T-cell (primary cell): Measurements from ENCODE around the gene TM9SF2. TPM values are rescaled to one million over a fixed set of nuclear protein-coding genes. Genes with fewer than 3 reads are reported as not detected.
"Not testable (repeated sequence)": the region's sequence is repeated elsewhere in the genome, so short reads cannot be mapped to it uniquely, and the experiment has no call there.

ENCODE experiments used
- ATAC-seq, 4 experiments: fragments of 200-7000 bp in 3 of 4; fragments of 150-1000 bp in 1 of 4; cut with Tn5 transposase; replicated peaks in 1 of 4; 1 replicate in 3 of 4; 2 replicates in 1 of 4; pipeline ENCODE4 v1.10.0; 2021; ENCODE audit warnings: moderate library complexity in 3 of 4, mild to moderate bottlenecking in 2 of 4, moderate number of reproducible peaks in 1 of 4
- CTCF ChIA-PET, 2 donors: fragments of 300-600 bp; sonication (Branson Sonifier 250); formaldehyde crosslinking; loops; one replicate each; lab custom pipeline; 2022; ENCODE audit warnings: antibody characterized with exemption in 2 of 2; lab: Charles Lee
- POLR2A ChIA-PET, 2 donors: fragments of 300-600 bp; sonication (Branson Sonifier 250); formaldehyde crosslinking; loops; one replicate each; lab custom pipeline; 2022; ENCODE audit warnings: antibody characterized with exemption in 2 of 2; lab: Charles Lee
- DNase-seq, 35 experiments: peaks; one replicate each; pipeline versions ENCODE4 v3.0.0 to v3.0.0-alpha.2; 2013 to 2023
- H3K27ac ChIP-seq: one replicate; pipeline ENCODE4 v1.5.1; 2013; ENCODE audit warnings: low read length
- H3K27me3 ChIP-seq, 2 experiments: replicated peaks in 1 of 2; 1 replicate in 1 of 2; 2 replicates in 1 of 2; pipeline versions ENCODE4 v1.6.1 to v1.7.0; 2013; ENCODE audit warnings: low read length in 1 of 2, mixed read lengths in 1 of 2; ENCODE audit not compliant: control insufficient read depth in 2 of 2, insufficient read depth in 2 of 2; ENCODE audit errors: extremely low read depth in 1 of 2
- H3K36me3 ChIP-seq, 2 donors: 1 replicate in 1 of 2; 2 replicates in 1 of 2; pipeline versions ENCODE4 v1.6.1 to v1.7.0; 2013; ENCODE audit warnings: low read length in 1 of 2; ENCODE audit not compliant: control insufficient read depth in 2 of 2, insufficient read depth in 1 of 2; ENCODE audit errors: extremely low read depth in 1 of 2
- H3K4me1 ChIP-seq, 2 experiments: 1 replicate in 1 of 2; 2 replicates in 1 of 2; pipeline versions ENCODE4 v1.6.1 to v1.7.0; 2013; ENCODE audit warnings: low read length in 2 of 2, mixed read lengths in 1 of 2; ENCODE audit not compliant: insufficient read depth in 2 of 2, control insufficient read depth in 1 of 2; ENCODE audit errors: extremely low read depth in 1 of 2
- H3K4me3 ChIP-seq, 2 donors: 1 replicate in 1 of 2; 2 replicates in 1 of 2; pipeline versions ENCODE4 v1.5.1 to v1.7.0; 2013; ENCODE audit warnings: mild to moderate bottlenecking in 2 of 2, low read length in 1 of 2, moderate library complexity in 1 of 2; ENCODE audit not compliant: control insufficient read depth in 1 of 2; ENCODE audit errors: extremely low read depth in 1 of 2
- H3K9me3 ChIP-seq: 2 replicates; pipeline ENCODE4 v1.7.0; 2013
- H3K27ac Mint-ChIP-seq, 2 donors: one replicate each; pipeline ENCODE4 v1.8.0; 2020 to 2021; ENCODE audit warnings: mild to moderate bottlenecking in 2 of 2, mixed read lengths in 2 of 2
- H3K27me3 Mint-ChIP-seq, 2 donors: one replicate each; pipeline ENCODE4 v1.8.0; 2021 to 2022; ENCODE audit warnings: mixed read lengths in 2 of 2
- H3K36me3 Mint-ChIP-seq: one replicate; pipeline ENCODE4 v1.8.0; 2021; ENCODE audit warnings: mixed read lengths
- H3K4me1 Mint-ChIP-seq, 3 donors: one replicate each; pipeline ENCODE4 v1.8.0; 2020 to 2022; ENCODE audit warnings: mixed read lengths in 3 of 3, mild to moderate bottlenecking in 1 of 3
- H3K4me3 Mint-ChIP-seq, 3 donors: one replicate each; pipeline ENCODE4 v1.8.0; 2020 to 2022; ENCODE audit warnings: mild to moderate bottlenecking in 3 of 3, mixed read lengths in 3 of 3, moderate library complexity in 3 of 3
- H3K9me3 Mint-ChIP-seq, 3 donors: one replicate each; pipeline ENCODE4 v1.8.0; 2020 to 2022; ENCODE audit warnings: mixed read lengths in 3 of 3
- WGBS: methylation state at CpG from one replicate; pipeline ENCODE4 v1.1.5; 2013; ENCODE audit warnings: missing lambda C conversion rate; ENCODE audit not compliant: insufficient coverage; 5-methylcytosine and 5-hydroxymethylcytosine counted together
- total RNA-seq, 35 experiments: library from RNA in 6 of 35; stranded (reverse) in 6 of 35; fragments of 120-200 nt in 1 of 35; gene quantifications; one replicate each; pipeline versions ENCODE4 v1.2.1 to v1.2.4 and lab custom pipeline; 2013 to 2026

Gene TM9SF2
- total RNA-seq, 5 donors from 2014 or later (not counting 1 experiment from before 2014, with no cell fraction given), result 43.2 to 54.0 (median 48.8) TPM

- peaks cover 6 to 16% (median 8%) of the 10 kb centered on the region in 3 donors for H3K4me1 Mint-ChIP-seq
- H3K36me3 ChIP-seq, result peaks cover 5 to 19% of the 10 kb centered on the region in 2 donors
- H3K9me3 Mint-ChIP-seq, result peaks cover 0 to 10% (median 9%) of the 10 kb centered on the region in 3 donors
- ChIA-PET CTCF (no interaction called here), POLR2A (no interaction called here)
- no peak for DNase-seq
- H3K36me3 Mint-ChIP-seq, result peaks cover 23% of the 10 kb centered on the region
- 76% methylated on average over 36 of the region's 37 CpGs for WGBS
- H3K4me3 ChIP-seq, result peak overlapping the region in 1 of 2 donors; percentile 30
- H3K4me1 ChIP-seq, result peaks cover 0 to 6% of the 10 kb centered on the region in 2 experiments
- H3K27me3 Mint-ChIP-seq, result no peaks in the 10 kb centered on the region
- H3K27me3 ChIP-seq, result no peaks in the 10 kb centered on the region
- H3K27ac ChIP-seq, result no peak overlapping the region
- peak overlapping the region in 1 of 2 donors; percentile 60 for H3K27ac Mint-ChIP-seq
- peak overlapping the region; percentile 45 to 79 (median 66) for H3K4me3 Mint-ChIP-seq
- no peaks in the 10 kb centered on the region for H3K9me3 ChIP-seq
- ATAC-seq, result peak in 2 of 4 experiments; percentile 23 to 51
Measured at GRCh38 chr13:99566125-99567083, 65.1 kb downstream of the TM9SF2 start.

DNA sequence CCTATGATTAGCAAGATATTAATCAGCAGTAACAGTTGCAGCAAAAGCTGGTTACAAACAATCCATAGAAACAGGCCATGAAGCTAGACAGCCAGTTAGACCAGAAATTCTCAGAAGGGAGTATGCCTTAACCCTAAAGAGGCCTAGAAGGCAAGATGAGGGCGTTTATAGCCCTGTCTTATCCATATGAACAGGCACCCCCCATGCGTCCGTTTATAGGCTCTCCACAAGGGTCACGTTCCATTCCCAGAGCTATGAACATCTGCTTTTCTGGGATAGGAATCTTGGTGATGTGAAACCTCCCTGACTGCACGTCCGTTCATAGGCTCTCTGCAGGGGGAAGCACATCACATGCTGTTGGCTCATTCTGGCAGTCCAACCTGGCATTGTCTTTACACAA is 67.6 kb downstream of the TM9SF2 start:
- H3K27me3 ChIP-seq, ATAC-seq, POLR2A ChIA-PET, H3K9me3 Mint-ChIP-seq, H3K27me3 Mint-ChIP-seq, CTCF ChIA-PET, H3K4me3 Mint-ChIP-seq, H3K4me1 ChIP-seq, H3K4me3 ChIP-seq, H3K27ac Mint-ChIP-seq, H3K36me3 ChIP-seq, H3K9me3 ChIP-seq, H3K36me3 Mint-ChIP-seq, DNase-seq, H3K27ac ChIP-seq: not testable (repeated sequence)
- peaks cover 6 to 16% (median 8%) of the 10 kb centered on the region in 3 donors for H3K4me1 Mint-ChIP-seq
- no CpG with 5 or more reads among the region's 6 CpGs for WGBS

DNA sequence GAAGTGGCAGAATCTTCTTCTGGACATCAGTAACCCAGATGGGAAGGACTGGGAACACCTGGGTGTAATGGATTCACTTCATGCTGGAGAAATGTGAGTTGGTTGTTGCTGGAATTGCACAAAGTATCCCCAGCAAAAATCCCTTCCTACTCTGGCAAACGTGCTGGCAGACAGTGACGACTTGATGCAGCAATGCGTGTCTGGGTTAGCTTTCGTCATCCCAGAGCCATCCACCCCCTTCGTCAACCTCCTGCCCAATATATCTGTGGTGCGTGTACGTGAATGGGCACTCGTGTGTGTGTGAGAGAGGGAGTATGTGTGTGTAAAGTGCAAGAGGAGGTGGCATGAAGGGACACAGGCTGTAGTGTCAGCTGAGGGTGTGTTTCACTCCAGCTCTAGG is 70.9 kb downstream of the TM9SF2 start:
- no peak overlapping the region for H3K4me3 ChIP-seq
- no peaks in the 10 kb centered on the region for H3K9me3 ChIP-seq
- no peak for DNase-seq
- H3K4me3 Mint-ChIP-seq, result no peak overlapping the region
- no peak for ATAC-seq
- H3K36me3 ChIP-seq, result no peaks in the 10 kb centered on the region
- H3K4me1 ChIP-seq, result no peaks in the 10 kb centered on the region
- H3K4me1 Mint-ChIP-seq, result peaks cover 0 to 6% (median 2%) of the 10 kb centered on the region in 3 donors
- peaks cover 0 to 5% of the 10 kb centered on the region in 2 experiments for H3K27me3 ChIP-seq
- H3K9me3 Mint-ChIP-seq, result peaks cover 0 to 10% (median 9%) of the 10 kb centered on the region in 3 donors
- H3K27me3 Mint-ChIP-seq, result no peaks in the 10 kb centered on the region
- no CpG with 5 or more reads among the region's 8 CpGs for WGBS
- peaks cover 6% of the 10 kb centered on the region for H3K36me3 Mint-ChIP-seq
- POLR2A ChIA-PET, result no interaction called here
- no peak overlapping the region for H3K27ac ChIP-seq
- CTCF ChIA-PET, result no interaction called here
- no peak overlapping the region for H3K27ac Mint-ChIP-seq

DNA sequence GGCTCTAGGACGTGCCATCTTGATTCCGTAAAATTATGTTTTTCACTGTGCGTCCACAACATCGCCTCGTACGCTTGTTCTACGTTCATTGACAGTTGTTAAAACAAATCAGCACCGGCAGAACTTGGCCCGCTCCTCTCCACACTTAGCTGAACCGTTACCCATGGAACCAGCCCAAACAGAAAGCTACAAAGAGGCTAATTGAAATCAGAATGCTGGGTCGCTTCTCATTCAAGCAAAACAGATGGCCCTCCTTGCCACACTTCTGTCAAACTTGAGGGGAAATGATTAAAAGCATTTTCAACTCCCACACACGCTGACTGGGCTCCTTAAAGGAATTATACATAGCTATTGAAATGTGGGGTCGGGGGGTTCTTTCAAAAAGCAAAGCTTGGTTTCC is 71.6 kb downstream of the TM9SF2 start:
- H3K36me3 ChIP-seq, result no peaks in the 10 kb centered on the region
- no peak overlapping the region for H3K4me3 Mint-ChIP-seq
- peaks cover 6% of the 10 kb centered on the region for H3K36me3 Mint-ChIP-seq
- no peaks in the 10 kb centered on the region for H3K9me3 ChIP-seq
- H3K27me3 Mint-ChIP-seq, result no peaks in the 10 kb centered on the region
- no peak overlapping the region for H3K27ac ChIP-seq
- H3K4me3 ChIP-seq, result no peak overlapping the region
- H3K4me1 ChIP-seq, result no peaks in the 10 kb centered on the region
- peaks cover 0 to 6% (median 2%) of the 10 kb centered on the region in 3 donors for H3K4me1 Mint-ChIP-seq
- H3K27me3 ChIP-seq, result peaks cover 0 to 5% of the 10 kb centered on the region in 2 experiments
- ChIA-PET CTCF (no interaction called here), POLR2A (interaction anchor here (0.6 to 0.8 kb wide), 2 partner anchors 14 to 124 kb away, joined by 3 to 11 read pairs; no protein-coding TSS in a partner anchor)
- DNase-seq, result no peak
- H3K9me3 Mint-ChIP-seq, result peaks cover 0 to 10% (median 9%) of the 10 kb centered on the region in 3 donors
- ATAC-seq, result no peak
- no peak overlapping the region for H3K27ac Mint-ChIP-seq
- 93% methylated on average over 7 of the region's 13 CpGs for WGBS

- Histone ChIP-seq H3K27me3 (peaks cover 0 to 5% of the 10 kb centered on the region in 2 experiments), H3K4me3 (no peak overlapping the region), H3K27ac (no peak overlapping the region), H3K9me3 (no peaks in the 10 kb centered on the region), H3K36me3 (no peaks in the 10 kb centered on the region), H3K4me1 (no peaks in the 10 kb centered on the region)
- Mint-ChIP-seq H3K27ac (no peak overlapping the region), H3K4me1 (peaks cover 3 to 12% (median 6%) of the 10 kb centered on the region in 3 donors), H3K9me3 (no peaks in the 10 kb centered on the region), H3K27me3 (no peaks in the 10 kb centered on the region), H3K36me3 (no peaks in the 10 kb centered on the region), H3K4me3 (no peak overlapping the region)
- 80% methylated on average over 9 of the region's 18 CpGs for WGBS
- DNase-seq (no peak), ATAC-seq (no peak)
- ChIA-PET CTCF (no interaction called here), POLR2A (no interaction called here)
Measured at GRCh38 chr13:99575376-99576120, 74.3 kb downstream of the TM9SF2 start.
